ENCODE results near the gene CTXND1. TPM values are rescaled to one million over a fixed set of nuclear protein-coding genes. Genes with fewer than 3 reads are reported as not detected.

The CTXND1 gene
- total RNA-seq, 4 donors from 2014 or later = 0.07 to 0.09 TPM; not detected in 2

GRCh38 chr15:80185152-80185551 is 66.9 kb downstream of the CTXND1 start:
- H3K36me3 ChIP-seq = no peaks in the 10 kb centered on the region
- intact Hi-C loops (cut with DNase I; ENCODE audit: low total_unique reads) = no loop called here
- no peaks in the 10 kb centered on the region for H3K4me1 ChIP-seq
- H3K27ac ChIP-seq = no peak overlapping the region
- no peak overlapping the region for H3K4me3 ChIP-seq
- H3K27me3 ChIP-seq = no peaks in the 10 kb centered on the region
- TF ChIP-seq POLR2A (IDR thresholded peaks at IDR 0.05) = no peak
- TF ChIP-seq, protein P1, sequence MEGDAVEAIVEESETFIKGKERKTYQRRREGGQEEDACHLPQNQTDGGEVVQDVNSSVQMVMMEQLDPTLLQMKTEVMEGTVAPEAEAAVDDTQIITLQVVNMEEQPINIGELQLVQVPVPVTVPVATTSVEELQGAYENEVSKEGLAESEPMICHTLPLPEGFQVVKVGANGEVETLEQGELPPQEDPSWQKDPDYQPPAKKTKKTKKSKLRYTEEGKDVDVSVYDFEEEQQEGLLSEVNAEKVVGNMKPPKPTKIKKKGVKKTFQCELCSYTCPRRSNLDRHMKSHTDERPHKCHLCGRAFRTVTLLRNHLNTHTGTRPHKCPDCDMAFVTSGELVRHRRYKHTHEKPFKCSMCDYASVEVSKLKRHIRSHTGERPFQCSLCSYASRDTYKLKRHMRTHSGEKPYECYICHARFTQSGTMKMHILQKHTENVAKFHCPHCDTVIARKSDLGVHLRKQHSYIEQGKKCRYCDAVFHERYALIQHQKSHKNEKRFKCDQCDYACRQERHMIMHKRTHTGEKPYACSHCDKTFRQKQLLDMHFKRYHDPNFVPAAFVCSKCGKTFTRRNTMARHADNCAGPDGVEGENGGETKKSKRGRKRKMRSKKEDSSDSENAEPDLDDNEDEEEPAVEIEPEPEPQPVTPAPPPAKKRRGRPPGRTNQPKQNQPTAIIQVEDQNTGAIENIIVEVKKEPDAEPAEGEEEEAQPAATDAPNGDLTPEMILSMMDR (IDR thresholded peaks at IDR 0.05) = no peak
- no peak for DNase-seq
- H3K9me3 ChIP-seq = no peaks in the 10 kb centered on the region

GRCh38 chr15:80184554-80184953 is 67.5 kb downstream of the CTXND1 start:
- Histone ChIP-seq H3K27me3 (no peaks in the 10 kb centered on the region), H3K36me3 (no peaks in the 10 kb centered on the region), H3K4me3 (no peak overlapping the region), H3K27ac (no peak overlapping the region), H3K9me3 (no peaks in the 10 kb centered on the region), H3K4me1 (no peaks in the 10 kb centered on the region)
- TF ChIP-seq, protein P1 (IDR thresholded peaks at IDR 0.05) = no peak
- no peak for TF ChIP-seq POLR2A (IDR thresholded peaks at IDR 0.05)
- intact Hi-C loops (cut with DNase I; ENCODE audit: low total_unique reads) = no loop called here
- DNase-seq = no peak

DNA sequence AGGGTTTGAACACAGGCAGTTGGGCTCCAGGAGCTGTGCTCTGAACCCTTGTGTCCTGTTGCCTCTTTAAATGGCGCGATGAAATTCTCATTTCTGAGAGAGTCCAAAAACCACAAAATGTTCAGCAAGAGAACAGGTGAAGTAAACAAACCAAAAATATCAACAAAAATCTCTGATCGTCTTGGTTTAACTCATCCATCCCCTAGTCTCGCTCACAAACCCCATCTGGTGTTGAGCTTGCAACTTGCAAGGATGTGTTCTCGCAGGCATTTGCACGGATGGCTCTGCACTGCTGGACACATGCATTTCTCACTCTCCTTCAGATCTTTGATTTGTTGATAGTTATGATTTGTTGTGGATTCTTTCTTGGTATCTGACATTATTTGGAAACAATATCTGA is 68.1 kb downstream of the CTXND1 start:
- H3K27ac ChIP-seq = no peak overlapping the region
- no peak for DNase-seq
- H3K36me3 ChIP-seq = no peaks in the 10 kb centered on the region
- no peaks in the 10 kb centered on the region for H3K27me3 ChIP-seq
- H3K4me1 ChIP-seq = no peaks in the 10 kb centered on the region
- H3K4me3 ChIP-seq = no peak overlapping the region
- intact Hi-C loops (cut with DNase I; ENCODE audit: low total_unique reads) = no loop called here
- no peaks in the 10 kb centered on the region for H3K9me3 ChIP-seq
- TF ChIP-seq POLR2A (IDR thresholded peaks at IDR 0.05) = no peak
- TF ChIP-seq, protein P1 (IDR thresholded peaks at IDR 0.05) = no peak

- Histone ChIP-seq H3K4me1 (no peaks in the 10 kb centered on the region), H3K4me3 (no peak overlapping the region), H3K27ac (no peak overlapping the region), H3K36me3 (no peaks in the 10 kb centered on the region), H3K27me3 (no peaks in the 10 kb centered on the region), H3K9me3 (no peaks in the 10 kb centered on the region)
- DNase-seq = no peak
- intact Hi-C loops (cut with DNase I; ENCODE audit: low total_unique reads) = no loop called here
- TF ChIP-seq, protein P1 (IDR thresholded peaks at IDR 0.05) = no peak
- TF ChIP-seq POLR2A (IDR thresholded peaks at IDR 0.05) = no peak
Measured at GRCh38 chr15:80183306-80183705, 68.7 kb downstream of the CTXND1 start.

DNA sequence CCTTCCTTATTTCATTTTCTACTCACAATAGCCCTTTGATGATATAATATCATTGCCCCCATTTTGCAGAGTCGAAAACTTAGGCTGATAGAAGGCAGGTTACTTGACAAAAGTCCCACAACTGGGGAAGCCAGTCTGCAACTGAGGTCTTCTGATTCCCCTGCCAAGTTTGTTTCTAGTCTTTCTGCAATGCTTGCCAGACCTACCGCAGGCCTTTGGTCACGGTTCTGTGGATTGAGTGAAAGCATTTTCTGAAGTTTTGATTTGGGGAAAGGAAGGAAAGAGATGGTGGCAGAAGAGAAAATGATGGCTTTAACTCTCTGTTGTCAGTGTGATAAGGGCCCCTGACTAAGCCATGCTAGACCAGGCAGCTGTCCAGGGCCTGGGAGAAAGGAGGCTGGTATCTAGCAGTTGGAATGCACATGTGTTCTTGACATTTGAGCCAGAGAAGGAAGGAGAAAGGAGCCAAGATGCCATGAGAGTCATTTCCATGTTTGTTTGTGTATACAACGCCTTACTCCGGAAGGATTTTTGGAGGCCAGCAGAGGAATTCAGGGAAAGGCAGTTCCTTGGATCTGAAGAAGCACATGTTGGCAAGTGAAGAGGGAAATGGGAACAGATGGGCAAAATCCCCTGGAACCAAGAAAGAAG is 69.3 kb downstream of the CTXND1 start:
- H3K36me3 ChIP-seq = no peaks in the 10 kb centered on the region

More for the DNA sequence above, 69.3 kb downstream of the CTXND1 start:
- intact Hi-C loops (cut with DNase I; ENCODE audit: low total_unique reads) = no loop called here
- Histone ChIP-seq H3K9me3 (no peaks in the 10 kb centered on the region), H3K4me3 (no peak overlapping the region), H3K27ac (no peak overlapping the region), H3K27me3 (no peaks in the 10 kb centered on the region), H3K4me1 (no peaks in the 10 kb centered on the region)
- TF ChIP-seq, protein P1 (IDR thresholded peaks at IDR 0.05) = no peak
- no peak for TF ChIP-seq POLR2A (IDR thresholded peaks at IDR 0.05)
- DNase-seq = no peak

All from uterus (tissue), 4 donors.